Karpas-422 (cell line): ENCODE data around the gene NHERF2. TPM values are rescaled to one million over a fixed set of nuclear protein-coding genes. Genes with fewer than 3 reads are reported as not detected.

ENCODE experiments used
- DNase-seq: peaks from one replicate; pipeline ENCODE4 v3.0.0-alpha.2; 2015
- H2AFZ ChIP-seq: fragments of 200-600 bp; sonication (generic); 2 replicates; pipeline ENCODE4 v1.6.1; 2014; ENCODE audit warnings: antibody characterized with exemption, low read length, mixed read lengths
- H3K27ac ChIP-seq: fragments of 200-600 bp; sonication (generic); 2 replicates; pipeline ENCODE4 v1.5.1; 2014; ENCODE audit warnings: mild to moderate bottlenecking, low read length, moderate library complexity
- H3K27me3 ChIP-seq: fragments of 200-600 bp; sonication (generic); 2 replicates; pipeline ENCODE4 v1.6.1; 2014; ENCODE audit warnings: low read length, mixed read lengths
- H3K36me3 ChIP-seq: fragments of 200-600 bp; sonication (generic); 2 replicates; pipeline ENCODE4 v1.6.1; 2014; ENCODE audit warnings: low read length, mixed read lengths; ENCODE audit not compliant: insufficient read depth
- H3K4me1 ChIP-seq: fragments of 200-600 bp; sonication (generic); 2 replicates; pipeline ENCODE4 v1.6.1; 2014; ENCODE audit warnings: mild to moderate bottlenecking, low read length, mixed read lengths
- H3K4me2 ChIP-seq: fragments of 200-600 bp; sonication (generic); 2 replicates; pipeline ENCODE4 v1.6.1; 2014; ENCODE audit warnings: low read length, low read depth, mild to moderate bottlenecking; ENCODE audit not compliant: poor library complexity, severe bottlenecking
- H3K4me3 ChIP-seq: fragments of 200-600 bp; sonication (generic); 2 replicates; pipeline ENCODE4 v1.5.1; 2014; ENCODE audit warnings: mild to moderate bottlenecking, antibody characterized with exemption, low read length, mixed read lengths
- H3K79me2 ChIP-seq: fragments of 200-600 bp; sonication (generic); 2 replicates; pipeline ENCODE4 v1.6.1; 2014; ENCODE audit warnings: mild to moderate bottlenecking, low read length, mixed read lengths
- H3K9ac ChIP-seq: fragments of 200-600 bp; sonication (generic); 2 replicates; pipeline ENCODE4 v1.6.0; 2014; ENCODE audit warnings: low read length
- H3K9me2 ChIP-seq: fragments of 200-600 bp; sonication (generic), shearing (Covaris generic); replicated peaks from 2 replicates; pipeline ENCODE4 v1.6.0; 2014; ENCODE audit warnings: mild to moderate bottlenecking, low read length, moderate library complexity; ENCODE audit not compliant: insufficient read depth
- H3K9me3 ChIP-seq: fragments of 300-700, 200-600 bp; sonication (generic); 2 replicates; pipeline ENCODE4 v1.6.1; 2014; ENCODE audit warnings: low read length, mixed read lengths
- H4K20me1 ChIP-seq: fragments of 200-600 bp; sonication (generic); 2 replicates; pipeline ENCODE4 v1.6.1; 2014; ENCODE audit warnings: mild to moderate bottlenecking, antibody characterized with exemption, low read length, low read depth; ENCODE audit not compliant: insufficient read depth
- total RNA-seq: library from RNA; depleted of rRNA; stranded (reverse); fragments of >200 nt; shearing (Covaris generic); gene quantifications from 2 replicates; pipeline ENCODE4 v1.2.3, GENCODE V29; 2014; ENCODE audit warnings: low replicate concordance

Gene NHERF2
- total RNA-seq, 1 experiment from 2014 or later = not detected

DNA sequence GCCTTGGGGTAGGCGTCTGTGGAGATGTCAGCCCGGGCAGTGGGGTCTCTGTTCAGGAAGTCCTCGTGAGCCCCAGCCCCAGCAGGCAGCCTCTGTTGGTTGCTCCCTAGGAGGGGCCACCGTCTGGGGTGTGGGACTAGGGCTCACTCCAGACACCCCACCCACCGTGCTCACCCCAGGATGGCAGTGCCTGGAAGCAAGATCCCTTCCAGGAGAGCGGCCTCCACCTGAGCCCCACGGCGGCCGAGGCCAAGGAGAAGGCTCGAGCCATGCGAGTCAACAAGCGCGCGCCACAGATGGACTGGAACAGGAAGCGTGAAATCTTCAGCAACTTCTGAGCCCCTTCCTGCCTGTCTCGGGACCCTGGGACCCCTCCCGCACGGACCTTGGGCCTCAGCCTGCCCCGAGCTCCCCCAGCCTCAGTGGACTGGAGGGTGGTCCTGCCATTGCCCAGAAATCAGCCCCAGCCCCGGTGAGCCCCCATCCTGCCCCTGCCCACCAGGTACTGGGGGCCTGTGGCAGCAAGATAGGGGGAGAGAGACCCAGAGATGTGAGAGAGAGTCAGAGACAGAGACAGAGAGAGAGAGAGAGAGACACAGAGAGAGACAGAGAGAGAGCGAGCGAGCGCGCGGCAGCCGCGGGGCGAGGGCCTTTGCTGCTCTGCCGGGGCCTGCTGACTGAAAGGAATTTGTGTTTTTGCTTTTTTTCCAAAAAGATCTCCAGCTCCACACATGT is 11.1 kb downstream of the NHERF2 start:
- H3K27ac ChIP-seq = no peak overlapping the region
- no peak overlapping the region for H3K4me2 ChIP-seq
- H3K9me3 ChIP-seq = no peaks in the 10 kb centered on the region
- no peaks in the 10 kb centered on the region for H3K9me2 ChIP-seq
- H4K20me1 ChIP-seq = no peaks in the 10 kb centered on the region
- no peaks in the 10 kb centered on the region for H3K4me1 ChIP-seq
- no peaks in the 10 kb centered on the region for H3K36me3 ChIP-seq
- H3K9ac ChIP-seq = no peak overlapping the region
- H3K27me3 ChIP-seq = no peaks in the 10 kb centered on the region
- H3K79me2 ChIP-seq = no peaks in the 10 kb centered on the region
- DNase-seq = no peak
- H2AFZ ChIP-seq = no peak overlapping the region
- no peak overlapping the region for H3K4me3 ChIP-seq

- no peak overlapping the region for H3K27ac ChIP-seq
- H4K20me1 ChIP-seq = no peaks in the 10 kb centered on the region
- H3K9ac ChIP-seq = no peak overlapping the region
- no peaks in the 10 kb centered on the region for H3K4me1 ChIP-seq
- H3K9me2 ChIP-seq = no peaks in the 10 kb centered on the region
- H3K4me3 ChIP-seq = no peak overlapping the region
- H3K9me3 ChIP-seq = no peaks in the 10 kb centered on the region
- no peaks in the 10 kb centered on the region for H3K27me3 ChIP-seq
- no peak for DNase-seq
- no peaks in the 10 kb centered on the region for H3K36me3 ChIP-seq
- H3K4me2 ChIP-seq = no peak overlapping the region
- no peaks in the 10 kb centered on the region for H3K79me2 ChIP-seq
- H2AFZ ChIP-seq = no peak overlapping the region
Measured at GRCh38 chr16:2038382-2039231, 11.9 kb downstream of the NHERF2 start.

DNA sequence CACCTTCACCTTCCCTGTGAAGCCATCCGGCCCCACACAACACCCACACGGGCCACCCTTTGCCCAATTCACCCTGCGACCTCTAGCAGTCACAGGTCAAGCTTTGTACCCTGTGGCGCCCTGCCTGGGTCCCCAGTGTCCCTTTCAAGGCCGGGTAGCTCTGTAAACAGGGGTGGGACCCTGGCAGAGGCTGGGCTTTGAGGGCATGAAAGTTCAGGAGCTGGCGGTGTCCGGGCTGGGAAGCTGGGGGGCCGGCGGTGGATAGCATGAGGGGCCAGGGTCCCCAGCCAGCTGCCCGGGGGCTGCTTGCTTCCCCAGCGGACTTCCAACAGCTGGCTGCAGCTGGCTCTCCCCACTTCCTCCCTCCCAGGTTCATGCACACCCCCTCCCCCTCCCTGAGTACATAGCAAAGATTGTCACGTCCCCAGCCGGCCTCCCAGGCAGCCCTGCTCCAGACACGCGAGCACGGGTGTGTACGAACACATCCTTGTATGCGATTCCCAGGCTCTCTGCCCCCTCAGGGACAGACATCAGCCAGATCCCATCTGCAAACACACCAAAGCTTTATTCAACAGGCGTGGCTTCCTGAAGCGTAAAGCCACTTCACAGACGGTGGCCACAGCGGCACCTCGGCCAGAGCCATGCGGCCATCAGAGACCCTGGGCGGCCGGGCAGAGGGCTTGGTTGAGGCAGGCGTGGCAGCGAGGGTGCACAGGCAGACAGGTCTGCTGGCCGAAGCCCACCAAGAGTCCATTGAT is 12.8 kb downstream of the NHERF2 start:
- DNase-seq = no peak
- Histone ChIP-seq H3K9ac (no peak overlapping the region), H3K4me1 (no peaks in the 10 kb centered on the region), H3K27ac (no peak overlapping the region), H3K27me3 (no peaks in the 10 kb centered on the region), H3K4me2 (no peak overlapping the region), H3K9me2 (no peaks in the 10 kb centered on the region), H3K36me3 (no peaks in the 10 kb centered on the region), H3K4me3 (no peak overlapping the region), H3K9me3 (no peaks in the 10 kb centered on the region), H4K20me1 (no peaks in the 10 kb centered on the region), H3K79me2 (no peaks in the 10 kb centered on the region), H2AFZ (no peak overlapping the region)

DNA sequence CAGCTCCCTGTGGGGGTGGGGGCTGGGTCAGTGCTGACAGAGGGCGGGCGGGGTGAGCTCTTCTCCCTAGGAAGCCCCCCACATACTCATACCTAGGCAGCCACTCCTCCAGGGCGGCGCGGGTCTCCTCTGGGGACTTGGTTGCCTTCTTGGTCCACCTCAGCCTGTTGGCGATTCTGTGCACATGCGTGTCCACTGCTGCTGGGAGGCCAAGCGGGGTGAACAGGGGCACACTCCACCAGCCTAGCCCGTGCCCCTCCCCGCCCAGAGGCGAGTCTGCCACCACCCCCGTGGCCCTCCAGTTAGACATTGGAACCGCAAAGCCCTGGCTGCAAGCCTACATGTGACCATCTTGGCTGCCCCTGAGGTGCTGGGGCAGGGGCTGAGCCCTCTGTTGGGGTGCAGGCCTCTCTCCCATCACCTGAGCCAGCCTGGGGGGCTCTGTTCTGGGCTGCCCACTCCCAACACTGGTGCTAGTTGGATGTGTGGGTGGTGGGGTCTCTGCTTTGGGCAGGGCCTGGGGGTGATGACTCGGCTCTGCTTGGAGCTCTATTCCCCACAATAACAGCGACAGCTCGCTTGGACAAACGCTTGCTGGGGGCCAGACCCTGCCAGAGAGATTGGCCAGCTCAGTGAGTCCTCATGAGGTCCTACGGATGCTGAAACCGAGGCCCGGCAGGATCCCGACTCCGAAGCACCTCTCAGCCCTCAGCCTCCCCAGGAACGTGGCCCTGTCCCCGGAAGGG is 13.5 kb downstream of the NHERF2 start:
- Histone ChIP-seq H2AFZ (no peak overlapping the region), H3K4me2 (no peak overlapping the region), H4K20me1 (no peaks in the 10 kb centered on the region), H3K4me1 (no peaks in the 10 kb centered on the region), H3K27ac (no peak overlapping the region), H3K36me3 (no peaks in the 10 kb centered on the region), H3K79me2 (no peaks in the 10 kb centered on the region), H3K9ac (no peak overlapping the region), H3K4me3 (no peak overlapping the region), H3K9me3 (no peaks in the 10 kb centered on the region), H3K27me3 (no peaks in the 10 kb centered on the region), H3K9me2 (no peaks in the 10 kb centered on the region)
- DNase-seq = no peak

- Histone ChIP-seq H2AFZ (no peak overlapping the region), H3K9ac (no peak overlapping the region), H3K4me2 (no peak overlapping the region), H3K79me2 (peaks cover 3% of the 10 kb centered on the region; the same call in 1 of the 2 replicates), H3K4me1 (no peaks in the 10 kb centered on the region; the same call in 1 of the 2 replicates), H3K36me3 (no peaks in the 10 kb centered on the region), H3K27me3 (no peaks in the 10 kb centered on the region), H3K27ac (no peak overlapping the region), H4K20me1 (no peaks in the 10 kb centered on the region), H3K4me3 (no peak overlapping the region), H3K9me2 (no peaks in the 10 kb centered on the region), H3K9me3 (no peaks in the 10 kb centered on the region)
- no peak for DNase-seq
Measured at GRCh38 chr16:2040787-2041522, 14.3 kb downstream of the NHERF2 start.

- no peak for DNase-seq
- no peaks in the 10 kb centered on the region for H3K9me2 ChIP-seq
- H3K27ac ChIP-seq = no peak overlapping the region
- no peaks in the 10 kb centered on the region for H3K36me3 ChIP-seq
- H3K9ac ChIP-seq = no peak overlapping the region
- no peaks in the 10 kb centered on the region for H3K27me3 ChIP-seq
- no peaks in the 10 kb centered on the region for H4K20me1 ChIP-seq
- peaks cover 15% of the 10 kb centered on the region for H3K79me2 ChIP-seq
- H3K9me3 ChIP-seq = no peaks in the 10 kb centered on the region
- H3K4me2 ChIP-seq = no peak overlapping the region
- H3K4me1 ChIP-seq = peaks cover 12% of the 10 kb centered on the region
- H3K4me3 ChIP-seq = no peak overlapping the region
- H2AFZ ChIP-seq = no peak overlapping the region
Measured at GRCh38 chr16:2042171-2042985, 15.7 kb downstream of the NHERF2 start.
